ENCODE results near the gene C10orf120.

The C10orf120 gene

GRCh38 chr10:122699796-122700455, at the start of gene C10orf120:
Gene C10orf120 (minus strand): TSS chr10:122699846. CDS start chr10:122699790, 56 bp downstream.
- DNase-seq, result no peak

- DNase-seq, result no peak
Measured at GRCh38 chr10:122748496-122748895, 48.9 kb upstream of the C10orf120 start.

GRCh38 chr10:122746408-122746807, 46.8 kb upstream of the C10orf120 start:
- no peak for DNase-seq

GRCh38 chr10:122744257-122744656, 44.6 kb upstream of the C10orf120 start:
- DNase-seq, result no peak

GRCh38 chr10:122740640-122741039, 41.0 kb upstream of the C10orf120 start:
- DNase-seq, result no peak

- DNase-seq, result no peak
Measured at GRCh38 chr10:122738031-122738430, 38.4 kb upstream of the C10orf120 start.

- DNase-seq, result no peak
Measured at GRCh38 chr10:122733931-122734665, 34.5 kb upstream of the C10orf120 start.

- DNase-seq, result no peak
Measured at GRCh38 chr10:122733443-122733842, 33.8 kb upstream of the C10orf120 start.

- DNase-seq, result no peak
Measured at GRCh38 chr10:122730238-122730637, 30.6 kb upstream of the C10orf120 start.

GRCh38 chr10:122729126-122729525, 29.5 kb upstream of the C10orf120 start:
- no peak for DNase-seq

GRCh38 chr10:122727426-122727825, 27.8 kb upstream of the C10orf120 start:
- no peak for DNase-seq

GRCh38 chr10:122725768-122726167, 26.1 kb upstream of the C10orf120 start:
- no peak for DNase-seq

- DNase-seq, result no peak
Measured at GRCh38 chr10:122725006-122725405, 25.4 kb upstream of the C10orf120 start.

GRCh38 chr10:122721111-122721510, 21.5 kb upstream of the C10orf120 start:
- DNase-seq, result no peak

- no peak for DNase-seq
Measured at GRCh38 chr10:122716025-122716424, 16.4 kb upstream of the C10orf120 start.

GRCh38 chr10:122715576-122715975, 15.9 kb upstream of the C10orf120 start:
- DNase-seq, result no peak

- no peak for DNase-seq
Measured at GRCh38 chr10:122713091-122713885, 13.6 kb upstream of the C10orf120 start.

- no peak for DNase-seq
Measured at GRCh38 chr10:122710576-122710975, 10.9 kb upstream of the C10orf120 start.

GRCh38 chr10:122709971-122710370, 10.3 kb upstream of the C10orf120 start:
- DNase-seq, result no peak

GRCh38 chr10:122707535-122707934, 7.9 kb upstream of the C10orf120 start:
- DNase-seq, result no peak

- no peak for DNase-seq
Measured at GRCh38 chr10:122706947-122707346, 7.3 kb upstream of the C10orf120 start.

GRCh38 chr10:122706467-122706866, 6.8 kb upstream of the C10orf120 start:
- DNase-seq, result no peak

Measured in SIG-M5 (cell line).